Ammon's horn (tissue), 1 donor: ENCODE data around the gene TMEM178A.
"Not testable (repeated sequence)": the region's sequence is repeated elsewhere in the genome, so short reads cannot be mapped to it uniquely, and the experiment has no call there.

Source experiments
- DNase-seq: peaks from one replicate; pipeline ENCODE4 v3.0.0-alpha.2; 2016; ENCODE audit warnings: low spot score

The TMEM178A gene

GRCh38 chr2:39648580-39648979 lies 17.1 kb upstream of the TMEM178A start:
- DNase-seq = no peak

- no peak for DNase-seq
Observed at GRCh38 chr2:39649511-39649910, 16.2 kb upstream of the TMEM178A start.

GRCh38 chr2:39650468-39650867 lies 15.2 kb upstream of the TMEM178A start:
- DNase-seq = no peak

GRCh38 chr2:39656215-39656614 lies 9.5 kb upstream of the TMEM178A start:
- DNase-seq = not testable (repeated sequence)

GRCh38 chr2:39657287-39657937 lies 8.3 kb upstream of the TMEM178A start:
- no peak for DNase-seq

GRCh38 chr2:39658371-39658770 lies 7.3 kb upstream of the TMEM178A start:
- DNase-seq = no peak

- no peak for DNase-seq
Observed at GRCh38 chr2:39659765-39660611, 5.7 kb upstream of the TMEM178A start.

GRCh38 chr2:39660612-39661236 lies 5.0 kb upstream of the TMEM178A start:
- DNase-seq = no peak

GRCh38 chr2:39661826-39662225 lies 3.9 kb upstream of the TMEM178A start:
- no peak for DNase-seq

GRCh38 chr2:39663187-39663930 lies 2.4 kb upstream of the TMEM178A start:
- DNase-seq = no peak

- no peak for DNase-seq
Observed at GRCh38 chr2:39664232-39664887, 1.4 kb upstream of the TMEM178A start.

GRCh38 chr2:39664888-39665591 lies 677 bp upstream of the TMEM178A start:
- no peak for DNase-seq

- no peak for DNase-seq
Observed at GRCh38 chr2:39666491-39667101, 879 bp downstream of the TMEM178A start.

GRCh38 chr2:39667104-39667885 lies 1.6 kb downstream of the TMEM178A start:
- no peak for DNase-seq

- DNase-seq = no peak
Observed at GRCh38 chr2:39667886-39668276, 2.2 kb downstream of the TMEM178A start.

- DNase-seq = no peak
Observed at GRCh38 chr2:39668576-39669080, 2.9 kb downstream of the TMEM178A start.

- DNase-seq = no peak
Observed at GRCh38 chr2:39671604-39672003, 5.9 kb downstream of the TMEM178A start.

GRCh38 chr2:39673018-39673417 lies 7.3 kb downstream of the TMEM178A start:
- no peak for DNase-seq

- no peak for DNase-seq
Observed at GRCh38 chr2:39676342-39676741, 10.6 kb downstream of the TMEM178A start.

- DNase-seq = no peak
Observed at GRCh38 chr2:39678170-39678569, 12.5 kb downstream of the TMEM178A start.
